Activated naive CD8-positive, alpha-beta T cell treated with anti-CD3 and anti-CD28 coated beads, Interleukin-2, amount 50 U/mL, for 24 hours (primary cell): Measurements from ENCODE around the gene CTTNBP2NL.
"Not testable (repeated sequence)": the region's sequence is repeated elsewhere in the genome, so short reads cannot be mapped to it uniquely, and the experiment has no call there.

Experiments used
- ATAC-seq: fragments of 150-1000 bp; cut with Tn5 transposase; one replicate; pipeline ENCODE4 v1.10.0; 2021
- DNase-seq: peaks from one replicate; pipeline ENCODE4 v3.0.0; 2021
- H3K27ac Mint-ChIP-seq: one replicate; pipeline ENCODE4 v1.8.0; 2021; ENCODE audit warnings: mild to moderate bottlenecking, mixed read lengths
- H3K27me3 Mint-ChIP-seq: one replicate; pipeline ENCODE4 v1.8.0; 2021; ENCODE audit warnings: mixed read lengths
- H3K36me3 Mint-ChIP-seq: one replicate; pipeline ENCODE4 v1.8.0; 2021; ENCODE audit warnings: low read depth, mixed read lengths
- H3K4me1 Mint-ChIP-seq: one replicate; pipeline ENCODE4 v1.8.0; 2021; ENCODE audit warnings: mixed read lengths
- H3K4me3 Mint-ChIP-seq: one replicate; pipeline ENCODE4 v1.8.0; 2021; ENCODE audit warnings: mild to moderate bottlenecking, moderate library complexity, mixed read lengths
- H3K9me3 Mint-ChIP-seq: one replicate; pipeline ENCODE4 v1.8.0; 2021; ENCODE audit warnings: mixed read lengths

Gene CTTNBP2NL

DNA sequence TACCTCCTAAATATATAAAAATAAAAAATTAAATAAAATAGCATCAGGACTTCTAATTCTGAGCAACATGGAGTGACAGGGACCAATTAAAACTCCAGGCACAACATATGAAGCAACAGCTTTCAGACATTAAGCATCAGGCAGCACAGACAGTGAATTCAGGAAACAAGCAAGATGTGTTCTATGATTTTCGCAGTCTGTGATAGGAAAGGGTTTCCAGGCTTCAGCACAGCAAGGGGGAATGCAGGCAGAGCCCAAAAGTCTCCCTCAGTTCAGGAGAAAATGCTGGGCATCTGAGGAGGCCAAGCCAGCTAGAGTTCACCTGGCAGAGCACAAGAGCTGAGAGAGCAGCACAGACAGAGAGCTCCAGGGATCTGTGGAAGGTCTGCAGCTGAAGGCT, 22.2 kb upstream of the CTTNBP2NL start:
- Mint-ChIP-seq H3K27ac (no peak overlapping the region), H3K4me1 (no peaks in the 10 kb centered on the region), H3K9me3 (no peaks in the 10 kb centered on the region), H3K4me3 (no peak overlapping the region), H3K27me3 (peaks cover 46% of the 10 kb centered on the region), H3K36me3 (no peaks in the 10 kb centered on the region)
- no peak for DNase-seq
- ATAC-seq, result no peak

GRCh38 chr1:112375701-112376100, 20.3 kb upstream of the CTTNBP2NL start:
- peaks cover 36% of the 10 kb centered on the region for H3K27me3 Mint-ChIP-seq
- no peaks in the 10 kb centered on the region for H3K36me3 Mint-ChIP-seq
- H3K27ac Mint-ChIP-seq, result no peak overlapping the region
- no peak overlapping the region for H3K4me3 Mint-ChIP-seq
- no peaks in the 10 kb centered on the region for H3K4me1 Mint-ChIP-seq
- no peak for DNase-seq
- no peak for ATAC-seq
- H3K9me3 Mint-ChIP-seq, result no peaks in the 10 kb centered on the region

DNA sequence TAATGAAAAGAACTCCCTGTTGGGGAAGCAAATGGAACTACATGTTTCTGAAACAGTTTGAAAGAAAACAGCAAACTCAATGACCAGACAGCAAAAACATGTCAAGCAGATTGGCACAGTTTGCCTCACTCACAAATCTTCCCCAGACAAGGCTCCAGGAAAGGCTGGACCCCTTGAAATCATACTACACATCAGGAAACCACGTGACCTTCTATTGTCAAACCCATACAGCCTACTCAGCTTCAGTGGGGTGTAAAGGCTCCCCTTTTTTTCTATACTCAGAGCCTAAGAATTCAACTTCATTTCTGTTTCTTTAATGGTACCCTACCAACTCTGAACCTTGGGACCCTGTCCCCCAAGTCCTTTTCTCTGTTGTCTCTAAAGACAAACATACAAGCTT, 15.7 kb upstream of the CTTNBP2NL start:
- ATAC-seq, result no peak
- H3K27me3 Mint-ChIP-seq, result peaks cover 38% of the 10 kb centered on the region

DNA sequence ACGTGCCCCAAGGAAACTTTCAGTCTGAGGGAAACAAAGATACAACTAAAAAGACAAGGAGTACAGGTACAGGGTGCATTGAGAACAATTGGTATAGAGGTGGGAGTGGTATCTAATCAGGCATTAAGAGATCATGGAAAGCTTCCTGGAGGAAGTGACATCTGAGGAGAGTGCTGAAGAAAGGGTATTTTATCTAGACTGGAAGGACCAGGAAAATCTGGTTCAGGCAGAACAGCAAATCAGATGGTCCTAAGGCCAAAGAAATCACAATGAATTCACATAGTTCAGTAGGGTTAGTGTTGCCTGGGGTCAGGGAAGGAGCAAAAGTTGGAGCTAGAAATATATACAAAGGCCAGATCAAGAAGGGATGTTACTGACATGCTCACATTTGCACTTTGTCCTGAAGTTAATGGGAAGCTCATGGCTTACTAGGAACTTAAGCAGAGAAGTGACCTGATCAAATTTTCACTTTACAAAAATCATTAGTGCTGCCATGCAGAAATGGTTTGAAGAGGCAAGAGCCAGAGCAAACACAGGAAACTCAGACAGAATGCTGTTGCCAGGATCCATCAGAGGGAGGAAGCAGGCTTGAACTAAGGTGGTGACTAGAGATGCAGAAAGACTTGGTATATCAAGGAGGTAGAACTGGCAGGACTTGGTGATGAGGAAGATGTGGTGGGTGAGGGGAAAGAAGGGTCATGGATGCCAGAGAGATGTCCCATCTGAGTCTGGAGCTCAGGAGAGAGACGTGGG, 14.5 kb upstream of the CTTNBP2NL start:
- H3K27ac Mint-ChIP-seq, result no peak overlapping the region
- H3K4me1 Mint-ChIP-seq, result no peaks in the 10 kb centered on the region
- no peak overlapping the region for H3K4me3 Mint-ChIP-seq
- DNase-seq (no peak), ATAC-seq (no peak)
- H3K36me3 Mint-ChIP-seq, result no peaks in the 10 kb centered on the region
- peaks cover 32% of the 10 kb centered on the region for H3K27me3 Mint-ChIP-seq
- H3K9me3 Mint-ChIP-seq, result no peaks in the 10 kb centered on the region

More for the DNA sequence above, 15.7 kb upstream of the CTTNBP2NL start:
- Mint-ChIP-seq H3K27ac (no peak overlapping the region), H3K4me1 (no peaks in the 10 kb centered on the region), H3K9me3 (no peaks in the 10 kb centered on the region), H3K4me3 (no peak overlapping the region), H3K36me3 (no peaks in the 10 kb centered on the region)
- DNase-seq, result no peak

DNA sequence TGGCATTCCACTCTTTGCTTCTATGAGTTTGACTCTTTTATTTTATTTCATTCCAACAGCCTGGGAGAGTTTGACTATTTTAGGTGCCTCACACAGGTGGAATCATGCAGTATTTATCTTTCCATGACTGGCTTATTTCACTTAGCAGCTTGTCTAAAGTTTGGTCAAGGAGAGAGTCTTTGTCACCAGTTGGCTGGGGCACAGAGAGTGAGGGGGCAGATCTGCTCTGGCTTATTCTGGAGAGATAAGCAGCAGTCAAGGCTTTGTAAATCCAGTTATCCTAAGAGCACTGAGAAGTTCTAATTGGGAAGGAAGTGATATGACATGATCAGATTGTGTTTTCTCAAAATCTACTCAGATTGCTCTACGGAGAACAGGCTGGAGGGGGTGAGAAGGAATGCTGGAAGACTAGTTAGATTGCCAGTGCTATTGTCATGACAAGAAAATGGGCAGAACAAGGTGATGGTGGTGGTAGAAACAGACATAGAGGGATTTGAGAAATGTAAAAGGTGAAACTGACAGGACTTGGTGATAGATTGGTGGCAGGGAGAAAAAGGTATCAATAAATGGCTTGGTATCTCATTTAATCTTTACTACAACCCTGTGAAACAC, 12.1 kb upstream of the CTTNBP2NL start:
- Mint-ChIP-seq H3K9me3 (no peaks in the 10 kb centered on the region), H3K4me3 (no peak overlapping the region), H3K36me3 (no peaks in the 10 kb centered on the region), H3K4me1 (peaks cover 3% of the 10 kb centered on the region), H3K27ac (no peak overlapping the region), H3K27me3 (peaks cover 30% of the 10 kb centered on the region)
- no peak for DNase-seq
- ATAC-seq, result no peak

- Mint-ChIP-seq H3K27ac (no peak overlapping the region), H3K4me3 (no peak overlapping the region), H3K27me3 (peaks cover 36% of the 10 kb centered on the region), H3K36me3 (no peaks in the 10 kb centered on the region), H3K4me1 (peaks cover 18% of the 10 kb centered on the region), H3K9me3 (no peaks in the 10 kb centered on the region)
- ATAC-seq, result no peak
- no peak for DNase-seq
Observed at GRCh38 chr1:112386024-112386723, 9.8 kb upstream of the CTTNBP2NL start.

GRCh38 chr1:112386731-112387346, 9.2 kb upstream of the CTTNBP2NL start:
- ATAC-seq (no peak), DNase-seq (no peak)
- H3K27me3 Mint-ChIP-seq, result peaks cover 31% of the 10 kb centered on the region
- H3K4me3 Mint-ChIP-seq, result no peak overlapping the region
- no peaks in the 10 kb centered on the region for H3K9me3 Mint-ChIP-seq
- no peaks in the 10 kb centered on the region for H3K36me3 Mint-ChIP-seq
- peaks cover 18% of the 10 kb centered on the region for H3K4me1 Mint-ChIP-seq
- H3K27ac Mint-ChIP-seq, result peak overlapping the region; percentile 31

DNA sequence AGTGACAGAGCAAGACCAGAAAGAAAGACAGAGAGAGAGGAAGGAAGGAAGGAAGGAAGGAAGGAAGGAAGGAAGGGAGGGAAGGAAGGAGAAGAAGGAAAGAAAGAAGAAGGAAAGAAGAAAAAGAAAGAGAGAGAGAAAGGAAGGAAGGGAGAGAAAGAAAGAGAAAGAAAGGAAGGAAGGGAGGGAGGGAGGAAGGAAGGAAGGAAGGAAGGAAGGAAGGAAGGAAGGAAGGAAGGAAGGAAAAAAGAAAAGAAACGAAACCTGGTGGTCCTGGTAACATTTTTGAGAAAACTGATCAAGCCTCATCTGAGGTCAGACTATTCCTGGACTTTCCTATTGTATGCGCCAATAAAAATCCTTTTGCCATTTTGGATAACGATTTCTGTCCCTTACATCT, 8.2 kb upstream of the CTTNBP2NL start:
- H3K4me3 Mint-ChIP-seq, result no peak overlapping the region
- ATAC-seq, result no peak
- no peaks in the 10 kb centered on the region for H3K9me3 Mint-ChIP-seq
- H3K27ac Mint-ChIP-seq, result no peak overlapping the region
- H3K4me1 Mint-ChIP-seq, result peaks cover 18% of the 10 kb centered on the region
- peaks cover 31% of the 10 kb centered on the region for H3K27me3 Mint-ChIP-seq
- no peaks in the 10 kb centered on the region for H3K36me3 Mint-ChIP-seq
- no peak for DNase-seq

- Mint-ChIP-seq H3K4me3 (no peak overlapping the region), H3K27ac (no peak overlapping the region), H3K27me3 (peaks cover 32% of the 10 kb centered on the region), H3K36me3 (no peaks in the 10 kb centered on the region), H3K9me3 (no peaks in the 10 kb centered on the region), H3K4me1 (peaks cover 18% of the 10 kb centered on the region)
- ATAC-seq (no peak), DNase-seq (no peak)
Observed at GRCh38 chr1:112388436-112388835, 7.6 kb upstream of the CTTNBP2NL start.

GRCh38 chr1:112389689-112390088, 6.3 kb upstream of the CTTNBP2NL start:
- peak; percentile 44 for ATAC-seq
- Mint-ChIP-seq H3K27me3 (peaks cover 36% of the 10 kb centered on the region), H3K27ac (peak overlapping the region; percentile 20), H3K4me1 (peaks cover 27% of the 10 kb centered on the region), H3K36me3 (no peaks in the 10 kb centered on the region), H3K4me3 (no peak overlapping the region), H3K9me3 (no peaks in the 10 kb centered on the region)
- DNase-seq, result peak; percentile 11

GRCh38 chr1:112390335-112390734, 5.7 kb upstream of the CTTNBP2NL start:
- not testable (repeated sequence) for ATAC-seq, H3K4me3 Mint-ChIP-seq

GRCh38 chr1:112390775-112391602, 5.0 kb upstream of the CTTNBP2NL start:
- Mint-ChIP-seq H3K36me3 (no peaks in the 10 kb centered on the region), H3K4me1 (peaks cover 37% of the 10 kb centered on the region), H3K27ac (peak overlapping the region; percentile 47), H3K9me3 (no peaks in the 10 kb centered on the region), H3K4me3 (peak overlapping the region; percentile 63), H3K27me3 (peaks cover 30% of the 10 kb centered on the region)
- peak; percentile 79 for DNase-seq
- ATAC-seq, result peak; percentile 76

More at GRCh38 chr1:112390335-112390734, 5.7 kb upstream of the CTTNBP2NL start:
- H3K27ac Mint-ChIP-seq, H3K36me3 Mint-ChIP-seq, DNase-seq, H3K9me3 Mint-ChIP-seq: not testable (repeated sequence)
- Mint-ChIP-seq H3K27me3 (peaks cover 30% of the 10 kb centered on the region), H3K4me1 (peaks cover 31% of the 10 kb centered on the region)

DNA sequence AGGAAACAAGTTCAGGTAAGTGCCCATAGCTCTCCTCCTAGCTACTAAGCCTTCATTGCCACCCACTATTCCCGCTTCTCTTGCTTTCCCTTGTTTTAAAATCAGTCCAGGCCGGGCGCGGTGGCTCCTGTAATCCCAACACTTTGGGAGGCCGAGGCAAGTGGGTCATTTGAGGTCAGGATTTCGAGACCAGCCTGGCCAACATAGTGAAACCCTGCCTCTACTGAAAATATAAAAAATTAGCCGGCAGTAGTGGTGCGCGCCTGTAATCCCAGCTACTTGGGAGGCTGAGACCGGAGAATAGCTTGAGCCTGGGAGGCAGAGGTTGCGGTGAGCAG, 4.4 kb upstream of the CTTNBP2NL start:
- no peak overlapping the region for H3K27ac Mint-ChIP-seq
- peak overlapping the region; percentile 63 for H3K4me3 Mint-ChIP-seq

GRCh38 chr1:112393631-112393974, 2.4 kb upstream of the CTTNBP2NL start:
- no peaks in the 10 kb centered on the region for H3K9me3 Mint-ChIP-seq
- no peaks in the 10 kb centered on the region for H3K36me3 Mint-ChIP-seq
- no peak overlapping the region for H3K27ac Mint-ChIP-seq
- peaks cover 28% of the 10 kb centered on the region for H3K27me3 Mint-ChIP-seq
- H3K4me1 Mint-ChIP-seq, result peaks cover 42% of the 10 kb centered on the region
- H3K4me3 Mint-ChIP-seq, result no peak overlapping the region
- no peak for DNase-seq
- ATAC-seq, result no peak

More for the DNA sequence above, 4.4 kb upstream of the CTTNBP2NL start:
- peaks cover 30% of the 10 kb centered on the region for H3K27me3 Mint-ChIP-seq
- no peaks in the 10 kb centered on the region for H3K9me3 Mint-ChIP-seq
- H3K36me3 Mint-ChIP-seq, result no peaks in the 10 kb centered on the region
- no peak for ATAC-seq
- peaks cover 38% of the 10 kb centered on the region for H3K4me1 Mint-ChIP-seq
- no peak for DNase-seq
